AG10803 (cell line): ENCODE results near the gene XRCC1.

ENCODE experiments used
- DNase-seq: peaks from one replicate; pipeline ENCODE4 v3.0.0; 2010; ENCODE audit warnings: low read depth
- H3K4me3 ChIP-seq: 2 replicates; pipeline ENCODE4 v1.5.1; 2011; ENCODE audit warnings: mild to moderate bottlenecking, low read length, control low read depth
- CTCF ChIP-seq: conservative IDR thresholded peaks from 2 replicates; pipeline ENCODE4 v1.5.1; 2011; ENCODE audit warnings: mild to moderate bottlenecking, low read length, control low read depth, inconsistent platforms

XRCC1 gene

GRCh38 chr19:43575156-43575950, at the start of gene XRCC1, which contains the start of gene PINLYP:
XRCC1 (minus strand) TSS chr19:43575527; CDS start chr19:43575458, 69 bp downstream.
PINLYP (plus strand) TSS chr19:43575801; CDS start chr19:43577192, 1,391 bp downstream.
- DNase-seq = peak; percentile 97
- TF ChIP-seq CTCF = no peak
- H3K4me3 ChIP-seq = peak within 1 kb of the TSS; percentile 94

- no peak for TF ChIP-seq CTCF
- H3K4me3 ChIP-seq = no peak overlapping the region
- no peak for DNase-seq
Measured at GRCh38 chr19:43624933-43625332, 49.6 kb upstream of the XRCC1 start.

- no peak overlapping the region for H3K4me3 ChIP-seq
- TF ChIP-seq CTCF = no peak
Measured at GRCh38 chr19:43623889-43624670, 48.8 kb upstream of the XRCC1 start.

GRCh38 chr19:43622956-43623355, 47.6 kb upstream of the XRCC1 start:
- no peak for TF ChIP-seq CTCF
- no peak for DNase-seq
- no peak overlapping the region for H3K4me3 ChIP-seq

More at GRCh38 chr19:43623889-43624670, 48.8 kb upstream of the XRCC1 start:
- no peak for DNase-seq

GRCh38 chr19:43622070-43622469, 46.7 kb upstream of the XRCC1 start:
- H3K4me3 ChIP-seq = no peak overlapping the region
- no peak for TF ChIP-seq CTCF
- DNase-seq = no peak

- TF ChIP-seq CTCF = no peak
- DNase-seq = no peak
- H3K4me3 ChIP-seq = peak overlapping the region; percentile 93
Measured at GRCh38 chr19:43620061-43621001, 45.0 kb upstream of the XRCC1 start.
